GM19193 (cell line): ENCODE results near the gene RNASEH2A.

Experiments used
- POLR2A ChIP-seq: IDR thresholded peaks from 4 replicates; pipeline ENCODE4 v1.6.1; 2011; ENCODE audit not compliant: insufficient read depth, insufficient read length; ENCODE audit errors: extremely low read depth

RNASEH2A gene

GRCh38 chr19:12806242-12807081, at the start of gene RNASEH2A:
Gene RNASEH2A (plus strand): TSS chr19:12806584. CDS start chr19:12806674, 90 bp downstream.
- peak; percentile 86 for TF ChIP-seq POLR2A

GRCh38 chr19:12757544-12758274, 48.7 kb upstream of the RNASEH2A start:
- TF ChIP-seq POLR2A, result no peak

- no peak for TF ChIP-seq POLR2A
Measured at GRCh38 chr19:12759686-12760085, 46.7 kb upstream of the RNASEH2A start.

- TF ChIP-seq POLR2A, result no peak
Measured at GRCh38 chr19:12763100-12763499, 43.3 kb upstream of the RNASEH2A start.

GRCh38 chr19:12764698-12765097, 41.7 kb upstream of the RNASEH2A start:
- TF ChIP-seq POLR2A, result no peak

GRCh38 chr19:12766051-12766521, 40.3 kb upstream of the RNASEH2A start:
- TF ChIP-seq POLR2A, result no peak

- no peak for TF ChIP-seq POLR2A
Measured at GRCh38 chr19:12767150-12767549, 39.2 kb upstream of the RNASEH2A start.

GRCh38 chr19:12767666-12768065, 38.7 kb upstream of the RNASEH2A start:
- no peak for TF ChIP-seq POLR2A

GRCh38 chr19:12769689-12770088, 36.7 kb upstream of the RNASEH2A start:
- peak; percentile 24 for TF ChIP-seq POLR2A

- no peak for TF ChIP-seq POLR2A
Measured at GRCh38 chr19:12770922-12771321, 35.5 kb upstream of the RNASEH2A start.

GRCh38 chr19:12772323-12772722, 34.1 kb upstream of the RNASEH2A start:
- TF ChIP-seq POLR2A, result no peak

GRCh38 chr19:12773571-12773970, 32.8 kb upstream of the RNASEH2A start:
- no peak for TF ChIP-seq POLR2A

- no peak for TF ChIP-seq POLR2A
Measured at GRCh38 chr19:12774588-12775555, 31.5 kb upstream of the RNASEH2A start, which contains the start of gene HOOK2. Gene HOOK2 (minus strand): TSS chr19:12775552. CDS start chr19:12775449, 103 bp downstream.

GRCh38 chr19:12777217-12778016, 29.0 kb upstream of the RNASEH2A start:
- no peak for TF ChIP-seq POLR2A
